HEK293 (cell line): ENCODE measurements around the gene MACF1.

Experiments
- CTCF ChIA-PET: fragments of 350-600 bp; formaldehyde crosslinking; extraction: SDS; loops from one replicate; lab custom pipeline; 2021; ENCODE audit warnings: antibody characterized with exemption; lab: Yijun Ruan, JAX
- POLR2A ChIA-PET: fragments of 300-600 bp; formaldehyde crosslinking; extraction: SDS; loops from one replicate; lab custom pipeline; 2020; ENCODE audit warnings: antibody characterized with exemption, inconsistent platforms; lab: Yijun Ruan, JAX
- H3K27ac ChIP-seq: fragments of 200-500 bp; sonication (Bioruptor generic); 2 replicates; pipeline ENCODE4 v1.5.1; 2014; ENCODE audit warnings: low read depth, low read length, control low read depth, inconsistent platforms; ENCODE audit errors: extremely low read depth
- H3K36me3 ChIP-seq, 2 experiments: fragments of 200-500 bp in 1 of 2; sonication (Bioruptor generic) in 1 of 2; 1 replicate in 1 of 2; 2 replicates in 1 of 2; pipeline ENCODE4 v1.5.1; 2014 to 2017; ENCODE audit warnings: inconsistent platforms in 2 of 2, low read length in 2 of 2; ENCODE audit not compliant: control insufficient read depth in 2 of 2, insufficient read depth in 1 of 2
- H3K4me1 ChIP-seq: fragments of 200-500 bp; sonication (Bioruptor generic); 2 replicates; pipeline ENCODE4 v1.5.1; 2014; ENCODE audit warnings: mild to moderate bottlenecking, low read length, inconsistent platforms; ENCODE audit not compliant: control insufficient read depth, insufficient read depth
- H3K4me3 ChIP-seq: 2 replicates; pipeline ENCODE4 v1.5.1; 2011; ENCODE audit warnings: low read depth, mild to moderate bottlenecking, control low read depth, low read length, moderate library complexity
- H3K9me3 ChIP-seq: fragments of 200-500 bp; sonication (Bioruptor generic); 2 replicates; pipeline ENCODE4 v1.5.1; 2014; ENCODE audit warnings: low read depth, low read length, inconsistent platforms; ENCODE audit not compliant: control insufficient read depth, insufficient read depth
- HOXC10 ChIP-seq: sonication (generic); formaldehyde crosslinking; IDR thresholded peaks from 2 replicates; pipeline ENCODE4 v1.8.1; 2023; ENCODE audit warnings: mild to moderate bottlenecking, missing genetic modification reagents
- ZFP37 ChIP-seq: fragments of 450-650 bp; formaldehyde crosslinking; IDR thresholded peaks from 2 replicates; pipeline ENCODE4 v1.5.1; 2016; ENCODE audit warnings: missing biosample characterization, missing genetic modification characterization
- ZFP69B ChIP-seq: fragments of 450-650 bp; formaldehyde crosslinking; IDR thresholded peaks from 2 replicates; pipeline ENCODE4 v1.5.1; 2016; ENCODE audit warnings: missing biosample characterization, missing genetic modification characterization
- ZNF10 ChIP-seq: fragments of 450-650 bp; formaldehyde crosslinking; IDR thresholded peaks from 2 replicates; pipeline ENCODE4 v1.5.1; 2017; ENCODE audit warnings: missing biosample characterization, missing genetic modification characterization
- ZNF169 ChIP-seq: fragments of 450-650 bp; formaldehyde crosslinking; IDR thresholded peaks from 2 replicates; pipeline ENCODE4 v1.5.1; 2016; ENCODE audit warnings: missing biosample characterization, missing genetic modification characterization
- ZNF544 ChIP-seq: fragments of 450-650 bp; formaldehyde crosslinking; IDR thresholded peaks from 2 replicates; pipeline ENCODE4 v1.5.0; 2017; ENCODE audit warnings: missing biosample characterization, missing genetic modification characterization
- ZNF549 ChIP-seq: fragments of 450-650 bp; IDR thresholded peaks from 2 replicates; pipeline ENCODE4 v1.5.1; 2018; ENCODE audit warnings: missing biosample characterization, missing genetic modification characterization, mild to moderate bottlenecking, inconsistent platforms, moderate library complexity
- ZNF654 ChIP-seq: fragments of 450-650 bp; formaldehyde crosslinking; IDR thresholded peaks from 2 replicates; pipeline ENCODE4 v1.5.1; 2016; ENCODE audit warnings: low read depth, missing biosample characterization, missing genetic modification characterization
- ZNF791 ChIP-seq: fragments of 450-650 bp; formaldehyde crosslinking; IDR thresholded peaks from 2 replicates; pipeline ENCODE4 v1.5.1; 2016; ENCODE audit warnings: missing biosample characterization, missing genetic modification characterization
- TF ChIP-seq, protein P1 (sequence below): fragments of 450-650 bp; formaldehyde crosslinking; conservative IDR thresholded peaks from 2 replicates; pipeline ENCODE4 v1.5.1; 2016; ENCODE audit warnings: low read depth, missing biosample characterization, missing genetic modification characterization
- TF ChIP-seq, protein P2 (sequence below): fragments of 450-650 bp; formaldehyde crosslinking; IDR thresholded peaks from 2 replicates; pipeline ENCODE4 v1.5.1; 2016; ENCODE audit warnings: missing biosample characterization, missing genetic modification characterization
- TF ChIP-seq, protein P3 (sequence below): fragments of 450-650 bp; formaldehyde crosslinking; IDR thresholded peaks from 2 replicates; pipeline ENCODE4 v1.5.1; 2016; ENCODE audit warnings: missing biosample characterization, missing genetic modification characterization
- TF ChIP-seq, protein P4 (sequence below): fragments of 450-650 bp; formaldehyde crosslinking; conservative IDR thresholded peaks from 2 replicates; pipeline ENCODE4 v1.5.1; 2016; ENCODE audit warnings: low read depth, missing biosample characterization, missing genetic modification characterization

MACF1 gene

DNA sequence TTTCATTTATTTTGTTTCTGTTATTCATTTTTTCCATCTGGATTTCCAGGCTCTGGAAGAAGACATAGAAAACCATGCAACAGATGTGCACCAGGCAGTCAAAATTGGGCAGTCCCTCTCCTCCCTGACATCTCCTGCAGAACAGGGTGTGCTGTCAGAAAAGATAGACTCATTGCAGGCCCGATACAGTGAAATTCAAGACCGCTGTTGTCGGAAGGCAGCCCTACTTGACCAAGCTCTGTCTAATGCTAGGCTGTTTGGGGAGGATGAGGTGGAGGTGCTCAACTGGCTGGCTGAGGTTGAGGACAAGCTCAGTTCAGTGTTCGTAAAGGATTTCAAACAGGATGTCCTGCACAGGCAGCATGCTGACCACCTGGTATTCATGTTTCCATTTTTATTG is 223.4 kb downstream of the MACF1 start:
- no peak overlapping the region for H3K4me3 ChIP-seq
- peaks cover 31 to 90% of the 10 kb centered on the region in 2 experiments for H3K36me3 ChIP-seq
- CTCF ChIA-PET, result no interaction called here
- POLR2A ChIA-PET, result no interaction called here
- no peak overlapping the region for H3K27ac ChIP-seq
- TF ChIP-seq, protein P1, sequence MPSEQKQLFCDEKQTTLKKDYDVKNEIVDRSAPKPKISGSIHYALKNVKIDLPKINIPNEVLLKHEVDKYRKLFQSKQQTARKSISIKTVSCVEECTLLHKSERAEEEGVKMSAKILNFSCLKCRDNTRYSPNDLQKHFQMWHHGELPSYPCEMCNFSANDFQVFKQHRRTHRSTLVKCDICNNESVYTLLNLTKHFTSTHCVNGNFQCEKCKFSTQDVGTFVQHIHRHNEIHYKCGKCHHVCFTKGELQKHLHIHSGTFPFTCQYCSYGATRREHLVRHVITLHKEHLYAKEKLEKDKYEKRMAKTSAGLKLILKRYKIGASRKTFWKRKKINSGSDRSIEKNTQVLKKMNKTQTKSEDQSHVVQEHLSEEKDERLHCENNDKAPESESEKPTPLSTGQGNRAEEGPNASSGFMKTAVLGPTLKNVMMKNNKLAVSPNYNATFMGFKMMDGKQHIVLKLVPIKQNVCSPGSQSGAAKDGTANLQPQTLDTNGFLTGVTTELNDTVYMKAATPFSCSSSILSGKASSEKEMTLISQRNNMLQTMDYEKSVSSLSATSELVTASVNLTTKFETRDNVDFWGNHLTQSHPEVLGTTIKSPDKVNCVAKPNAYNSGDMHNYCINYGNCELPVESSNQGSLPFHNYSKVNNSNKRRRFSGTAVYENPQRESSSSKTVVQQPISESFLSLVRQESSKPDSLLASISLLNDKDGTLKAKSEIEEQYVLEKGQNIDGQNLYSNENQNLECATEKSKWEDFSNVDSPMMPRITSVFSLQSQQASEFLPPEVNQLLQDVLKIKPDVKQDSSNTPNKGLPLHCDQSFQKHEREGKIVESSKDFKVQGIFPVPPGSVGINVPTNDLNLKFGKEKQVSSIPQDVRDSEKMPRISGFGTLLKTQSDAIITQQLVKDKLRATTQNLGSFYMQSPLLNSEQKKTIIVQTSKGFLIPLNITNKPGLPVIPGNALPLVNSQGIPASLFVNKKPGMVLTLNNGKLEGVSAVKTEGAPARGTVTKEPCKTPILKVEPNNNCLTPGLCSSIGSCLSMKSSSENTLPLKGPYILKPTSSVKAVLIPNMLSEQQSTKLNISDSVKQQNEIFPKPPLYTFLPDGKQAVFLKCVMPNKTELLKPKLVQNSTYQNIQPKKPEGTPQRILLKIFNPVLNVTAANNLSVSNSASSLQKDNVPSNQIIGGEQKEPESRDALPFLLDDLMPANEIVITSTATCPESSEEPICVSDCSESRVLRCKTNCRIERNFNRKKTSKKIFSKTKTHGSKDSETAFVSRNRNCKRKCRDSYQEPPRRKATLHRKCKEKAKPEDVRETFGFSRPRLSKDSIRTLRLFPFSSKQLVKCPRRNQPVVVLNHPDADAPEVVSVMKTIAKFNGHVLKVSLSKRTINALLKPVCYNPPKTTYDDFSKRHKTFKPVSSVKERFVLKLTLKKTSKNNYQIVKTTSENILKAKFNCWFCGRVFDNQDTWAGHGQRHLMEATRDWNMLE (tag by site-specific recombination), result no peak
- TF ChIP-seq ZNF549 (tag by site-specific recombination) (no peak), HOXC10 (no peak), ZNF654 (no peak), ZNF544 (tag by site-specific recombination) (no peak), ZNF791 (no peak), ZNF10 (tag by site-specific recombination) (no peak), ZNF169 (no peak), ZFP37 (tag by site-specific recombination) (no peak), ZFP69B (tag by site-specific recombination) (no peak)
- TF ChIP-seq, protein P2, sequence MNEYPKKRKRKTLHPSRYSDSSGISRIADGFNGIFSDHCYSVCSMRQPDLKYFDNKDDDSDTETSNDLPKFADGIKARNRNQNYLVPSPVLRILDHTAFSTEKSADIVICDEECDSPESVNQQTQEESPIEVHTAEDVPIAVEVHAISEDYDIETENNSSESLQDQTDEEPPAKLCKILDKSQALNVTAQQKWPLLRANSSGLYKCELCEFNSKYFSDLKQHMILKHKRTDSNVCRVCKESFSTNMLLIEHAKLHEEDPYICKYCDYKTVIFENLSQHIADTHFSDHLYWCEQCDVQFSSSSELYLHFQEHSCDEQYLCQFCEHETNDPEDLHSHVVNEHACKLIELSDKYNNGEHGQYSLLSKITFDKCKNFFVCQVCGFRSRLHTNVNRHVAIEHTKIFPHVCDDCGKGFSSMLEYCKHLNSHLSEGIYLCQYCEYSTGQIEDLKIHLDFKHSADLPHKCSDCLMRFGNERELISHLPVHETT (tag by site-specific recombination), result no peak
- TF ChIP-seq, protein P3, sequence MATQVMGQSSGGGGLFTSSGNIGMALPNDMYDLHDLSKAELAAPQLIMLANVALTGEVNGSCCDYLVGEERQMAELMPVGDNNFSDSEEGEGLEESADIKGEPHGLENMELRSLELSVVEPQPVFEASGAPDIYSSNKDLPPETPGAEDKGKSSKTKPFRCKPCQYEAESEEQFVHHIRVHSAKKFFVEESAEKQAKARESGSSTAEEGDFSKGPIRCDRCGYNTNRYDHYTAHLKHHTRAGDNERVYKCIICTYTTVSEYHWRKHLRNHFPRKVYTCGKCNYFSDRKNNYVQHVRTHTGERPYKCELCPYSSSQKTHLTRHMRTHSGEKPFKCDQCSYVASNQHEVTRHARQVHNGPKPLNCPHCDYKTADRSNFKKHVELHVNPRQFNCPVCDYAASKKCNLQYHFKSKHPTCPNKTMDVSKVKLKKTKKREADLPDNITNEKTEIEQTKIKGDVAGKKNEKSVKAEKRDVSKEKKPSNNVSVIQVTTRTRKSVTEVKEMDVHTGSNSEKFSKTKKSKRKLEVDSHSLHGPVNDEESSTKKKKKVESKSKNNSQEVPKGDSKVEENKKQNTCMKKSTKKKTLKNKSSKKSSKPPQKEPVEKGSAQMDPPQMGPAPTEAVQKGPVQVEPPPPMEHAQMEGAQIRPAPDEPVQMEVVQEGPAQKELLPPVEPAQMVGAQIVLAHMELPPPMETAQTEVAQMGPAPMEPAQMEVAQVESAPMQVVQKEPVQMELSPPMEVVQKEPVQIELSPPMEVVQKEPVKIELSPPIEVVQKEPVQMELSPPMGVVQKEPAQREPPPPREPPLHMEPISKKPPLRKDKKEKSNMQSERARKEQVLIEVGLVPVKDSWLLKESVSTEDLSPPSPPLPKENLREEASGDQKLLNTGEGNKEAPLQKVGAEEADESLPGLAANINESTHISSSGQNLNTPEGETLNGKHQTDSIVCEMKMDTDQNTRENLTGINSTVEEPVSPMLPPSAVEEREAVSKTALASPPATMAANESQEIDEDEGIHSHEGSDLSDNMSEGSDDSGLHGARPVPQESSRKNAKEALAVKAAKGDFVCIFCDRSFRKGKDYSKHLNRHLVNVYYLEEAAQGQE (tag by site-specific recombination), result no peak
- TF ChIP-seq, protein P4, sequence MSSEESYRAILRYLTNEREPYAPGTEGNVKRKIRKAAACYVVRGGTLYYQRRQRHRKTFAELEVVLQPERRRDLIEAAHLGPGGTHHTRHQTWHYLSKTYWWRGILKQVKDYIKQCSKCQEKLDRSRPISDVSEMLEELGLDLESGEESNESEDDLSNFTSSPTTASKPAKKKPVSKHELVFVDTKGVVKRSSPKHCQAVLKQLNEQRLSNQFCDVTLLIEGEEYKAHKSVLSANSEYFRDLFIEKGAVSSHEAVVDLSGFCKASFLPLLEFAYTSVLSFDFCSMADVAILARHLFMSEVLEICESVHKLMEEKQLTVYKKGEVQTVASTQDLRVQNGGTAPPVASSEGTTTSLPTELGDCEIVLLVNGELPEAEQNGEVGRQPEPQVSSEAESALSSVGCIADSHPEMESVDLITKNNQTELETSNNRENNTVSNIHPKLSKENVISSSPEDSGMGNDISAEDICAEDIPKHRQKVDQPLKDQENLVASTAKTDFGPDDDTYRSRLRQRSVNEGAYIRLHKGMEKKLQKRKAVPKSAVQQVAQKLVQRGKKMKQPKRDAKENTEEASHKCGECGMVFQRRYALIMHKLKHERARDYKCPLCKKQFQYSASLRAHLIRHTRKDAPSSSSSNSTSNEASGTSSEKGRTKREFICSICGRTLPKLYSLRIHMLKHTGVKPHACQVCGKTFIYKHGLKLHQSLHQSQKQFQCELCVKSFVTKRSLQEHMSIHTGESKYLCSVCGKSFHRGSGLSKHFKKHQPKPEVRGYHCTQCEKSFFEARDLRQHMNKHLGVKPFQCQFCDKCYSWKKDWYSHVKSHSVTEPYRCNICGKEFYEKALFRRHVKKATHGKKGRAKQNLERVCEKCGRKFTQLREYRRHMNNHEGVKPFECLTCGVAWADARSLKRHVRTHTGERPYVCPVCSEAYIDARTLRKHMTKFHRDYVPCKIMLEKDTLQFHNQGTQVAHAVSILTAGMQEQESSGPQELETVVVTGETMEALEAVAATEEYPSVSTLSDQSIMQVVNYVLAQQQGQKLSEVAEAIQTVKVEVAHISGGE (tag by site-specific recombination), result no peak
- TF ChIP-seq, all 188 proteins: peak for 0
- no peaks in the 10 kb centered on the region for H3K4me1 ChIP-seq
- H3K9me3 ChIP-seq, result no peaks in the 10 kb centered on the region
